Caco-2 (cell line): Measurements from ENCODE around the gene TNFRSF21. TPM values are rescaled to one million over a fixed set of nuclear protein-coding genes. Genes with fewer than 3 reads are reported as not detected.

ENCODE experiments used
- BruUV-seq: library from RNA; stranded (reverse); fragments of 400-500 nt; replicated peaks from 2 replicates; lab custom pipeline; 2021; lab: Mats Ljungman, UMichigan
- CTCF ChIA-PET: fragments of 300-600 bp; sonication (Branson Sonifier 250); formaldehyde crosslinking; loops from one replicate; lab custom pipeline; 2022; ENCODE audit warnings: antibody characterized with exemption; lab: Charles Lee
- POLR2A ChIA-PET: fragments of 300-600 bp; sonication (Branson Sonifier 250); formaldehyde crosslinking; loops from one replicate; lab custom pipeline; 2022; ENCODE audit warnings: antibody characterized with exemption; lab: Charles Lee
- DNase-seq, 2 experiments: peaks; one replicate each; pipeline versions ENCODE4 v3.0.0 to v3.0.0-alpha.2; 2020 to 2022
- H3K27me3 ChIP-seq: replicated peaks from 2 replicates; pipeline ENCODE4 v1.6.0; 2011; ENCODE audit warnings: low read length; ENCODE audit not compliant: control insufficient read depth, insufficient read depth
- H3K36me3 ChIP-seq: 2 replicates; pipeline ENCODE4 v1.5.1; 2011; ENCODE audit warnings: low read length; ENCODE audit not compliant: control insufficient read depth, insufficient read depth
- H3K4me1 ChIP-seq: fragments of 250-450 bp; sonication (Bioruptor Pico); 2 replicates; pipeline ENCODE4 v1.5.1; 2020; ENCODE audit warnings: mild to moderate bottlenecking
- H3K4me3 ChIP-seq: 2 replicates; pipeline ENCODE4 v1.5.1; 2011; ENCODE audit warnings: low read depth, mild to moderate bottlenecking, control low read depth, low read length
- H3K9me3 ChIP-seq: fragments of 250-450 bp; sonication (Bioruptor Pico); 2 replicates; pipeline ENCODE4 v1.5.1; 2020; ENCODE audit warnings: mild to moderate bottlenecking, moderate library complexity
- H3K27ac Mint-ChIP-seq: one replicate; pipeline ENCODE4 v1.8.0; 2022; ENCODE audit warnings: mixed read lengths; ENCODE audit not compliant: unreplicated experiment
- H3K27me3 Mint-ChIP-seq: one replicate; pipeline ENCODE4 v1.8.0; 2022; ENCODE audit warnings: mixed read lengths; ENCODE audit not compliant: insufficient read depth, unreplicated experiment
- H3K36me3 Mint-ChIP-seq: one replicate; pipeline ENCODE4 v1.8.0; 2022; ENCODE audit warnings: mild to moderate bottlenecking, mixed read lengths; ENCODE audit not compliant: insufficient read depth, unreplicated experiment
- H3K4me1 Mint-ChIP-seq: one replicate; pipeline ENCODE4 v1.8.0; 2022; ENCODE audit warnings: low read depth, mixed read lengths; ENCODE audit not compliant: unreplicated experiment
- H3K4me3 Mint-ChIP-seq: one replicate; pipeline ENCODE4 v1.8.0; 2022; ENCODE audit warnings: mild to moderate bottlenecking, moderate library complexity, mixed read lengths; ENCODE audit not compliant: unreplicated experiment
- H3K9me3 Mint-ChIP-seq: one replicate; pipeline ENCODE4 v1.8.0; 2022; ENCODE audit warnings: mixed read lengths; ENCODE audit not compliant: unreplicated experiment
- intact Hi-C: fragments of 100-400 bp; cut with micrococcal nuclease; formaldehyde crosslinking; loops from one replicate; pipeline ENCODE4 v1.10.0; 2022; ENCODE audit not compliant: unreplicated experiment
- total RNA-seq: library from RNA; stranded (reverse); gene quantifications from 2 replicates; pipeline ENCODE4 v1.2.3, GENCODE V29; 2022
- TF ChIP-seq, protein P1 (sequence below), 2 experiments: fragments of 200-600 bp in 1 of 2; IDR thresholded peaks; 1 replicate in 1 of 2; 2 replicates in 1 of 2; pipeline versions ENCODE4 v1.5.1 to v1.8.0; 2011 to 2022; ENCODE audit warnings: antibody characterized with exemption in 1 of 2, control low read depth in 1 of 2, inconsistent platforms in 1 of 2, low read depth in 1 of 2, low read length in 1 of 2, mild to moderate bottlenecking in 1 of 2, moderate library complexity in 1 of 2; ENCODE audit not compliant: insufficient read depth in 1 of 2, severe bottlenecking in 1 of 2, unreplicated experiment in 1 of 2

Gene TNFRSF21
- total RNA-seq, 1 experiment from 2014 or later: 60.8 TPM

DNA sequence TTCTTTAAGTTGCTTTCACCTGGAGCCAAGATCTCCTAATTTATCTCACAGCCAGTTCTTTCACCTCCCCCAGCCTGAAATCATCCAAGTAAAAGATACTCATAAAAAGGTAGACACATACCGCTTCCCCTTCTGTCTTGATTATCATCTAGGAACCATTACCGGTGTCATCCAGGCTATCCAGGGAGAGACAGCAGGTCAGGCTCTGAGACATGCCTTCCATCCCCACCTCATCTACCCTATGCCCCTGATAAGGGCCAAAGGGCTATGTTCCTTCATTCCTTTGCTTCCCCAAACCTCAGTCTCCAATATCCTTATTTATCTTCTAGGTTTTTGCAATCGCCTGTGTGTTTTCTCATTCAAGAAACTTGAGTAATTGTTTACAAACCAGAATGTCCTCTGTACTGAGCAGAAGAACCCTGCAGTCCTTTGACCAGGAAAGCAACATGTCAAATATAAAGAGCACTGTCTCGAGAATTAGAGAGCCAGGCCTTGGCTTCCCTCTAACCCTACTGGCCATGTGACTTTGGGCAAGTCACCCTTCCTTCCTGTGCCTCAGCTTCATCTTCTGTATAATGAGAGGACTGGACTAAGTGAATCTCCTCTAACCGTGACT is 41.0 kb downstream of the TNFRSF21 start:
- Mint-ChIP-seq H3K27ac (peak overlapping the region; percentile 56), H3K9me3 (no peaks in the 10 kb centered on the region), H3K4me3 (no peak overlapping the region), H3K36me3 (peaks cover 59% of the 10 kb centered on the region), H3K27me3 (no peaks in the 10 kb centered on the region), H3K4me1 (peaks cover 38% of the 10 kb centered on the region)
- ChIA-PET POLR2A (no interaction called here), CTCF (no interaction called here)
- Histone ChIP-seq H3K9me3 (no peaks in the 10 kb centered on the region), H3K36me3 (no peaks in the 10 kb centered on the region), H3K27me3 (no peaks in the 10 kb centered on the region), H3K4me1 (peaks cover 23% of the 10 kb centered on the region), H3K4me3 (no peak overlapping the region)
- no TSS peak for BruUV-seq
- no peak for DNase-seq
- TF ChIP-seq, protein P1, sequence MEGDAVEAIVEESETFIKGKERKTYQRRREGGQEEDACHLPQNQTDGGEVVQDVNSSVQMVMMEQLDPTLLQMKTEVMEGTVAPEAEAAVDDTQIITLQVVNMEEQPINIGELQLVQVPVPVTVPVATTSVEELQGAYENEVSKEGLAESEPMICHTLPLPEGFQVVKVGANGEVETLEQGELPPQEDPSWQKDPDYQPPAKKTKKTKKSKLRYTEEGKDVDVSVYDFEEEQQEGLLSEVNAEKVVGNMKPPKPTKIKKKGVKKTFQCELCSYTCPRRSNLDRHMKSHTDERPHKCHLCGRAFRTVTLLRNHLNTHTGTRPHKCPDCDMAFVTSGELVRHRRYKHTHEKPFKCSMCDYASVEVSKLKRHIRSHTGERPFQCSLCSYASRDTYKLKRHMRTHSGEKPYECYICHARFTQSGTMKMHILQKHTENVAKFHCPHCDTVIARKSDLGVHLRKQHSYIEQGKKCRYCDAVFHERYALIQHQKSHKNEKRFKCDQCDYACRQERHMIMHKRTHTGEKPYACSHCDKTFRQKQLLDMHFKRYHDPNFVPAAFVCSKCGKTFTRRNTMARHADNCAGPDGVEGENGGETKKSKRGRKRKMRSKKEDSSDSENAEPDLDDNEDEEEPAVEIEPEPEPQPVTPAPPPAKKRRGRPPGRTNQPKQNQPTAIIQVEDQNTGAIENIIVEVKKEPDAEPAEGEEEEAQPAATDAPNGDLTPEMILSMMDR (IDR thresholded peaks at IDR 0.05; ENCODE audit: insufficient read depth in 1 of 2, low read depth in 1 of 2, low read length in 1 of 2, severe bottlenecking in 1 of 2, unreplicated experiment in 1 of 2): no peak
- intact Hi-C loops: loop anchor here (2.0 kb wide), 1 partner anchor 40 kb away; the partner anchor contains the start of gene TNFRSF21

DNA sequence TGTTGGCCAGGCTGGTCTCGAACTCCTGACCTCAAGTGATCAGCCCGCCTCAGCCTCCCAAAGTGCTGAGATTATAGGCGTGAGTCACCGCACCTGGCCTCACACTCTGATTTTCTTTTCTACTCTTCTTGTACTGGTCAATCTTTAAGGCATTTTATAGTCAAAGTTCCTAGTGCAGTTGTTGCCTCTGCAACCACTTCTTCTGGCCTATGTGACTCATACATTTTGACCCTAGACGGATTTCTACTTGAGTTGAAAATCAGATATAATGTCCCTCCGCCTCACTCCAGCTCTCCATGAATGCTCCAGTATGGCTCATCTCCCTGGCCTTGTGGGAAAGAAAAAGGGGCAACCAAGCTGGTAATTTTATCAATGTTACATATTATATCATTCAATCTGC is 42.4 kb downstream of the TNFRSF21 start:
- H3K36me3 ChIP-seq: no peaks in the 10 kb centered on the region
- H3K27ac Mint-ChIP-seq: no peak overlapping the region
- H3K4me1 Mint-ChIP-seq: peaks cover 46% of the 10 kb centered on the region
- no peak overlapping the region for H3K4me3 Mint-ChIP-seq
- intact Hi-C loops: no loop called here
- H3K27me3 Mint-ChIP-seq: no peaks in the 10 kb centered on the region
- no peaks in the 10 kb centered on the region for H3K27me3 ChIP-seq
- BruUV-seq: no TSS peak
- H3K9me3 ChIP-seq: no peaks in the 10 kb centered on the region
- H3K4me3 ChIP-seq: no peak overlapping the region
- H3K36me3 Mint-ChIP-seq: peaks cover 60% of the 10 kb centered on the region
- H3K4me1 ChIP-seq: peaks cover 23% of the 10 kb centered on the region
- H3K9me3 Mint-ChIP-seq: no peaks in the 10 kb centered on the region
- POLR2A ChIA-PET: no interaction called here
- CTCF ChIA-PET: no interaction called here
- TF ChIP-seq, protein P1 (IDR thresholded peaks at IDR 0.05; ENCODE audit: insufficient read depth in 1 of 2, low read depth in 1 of 2, low read length in 1 of 2, severe bottlenecking in 1 of 2, unreplicated experiment in 1 of 2): no peak
- no peak for DNase-seq

DNA sequence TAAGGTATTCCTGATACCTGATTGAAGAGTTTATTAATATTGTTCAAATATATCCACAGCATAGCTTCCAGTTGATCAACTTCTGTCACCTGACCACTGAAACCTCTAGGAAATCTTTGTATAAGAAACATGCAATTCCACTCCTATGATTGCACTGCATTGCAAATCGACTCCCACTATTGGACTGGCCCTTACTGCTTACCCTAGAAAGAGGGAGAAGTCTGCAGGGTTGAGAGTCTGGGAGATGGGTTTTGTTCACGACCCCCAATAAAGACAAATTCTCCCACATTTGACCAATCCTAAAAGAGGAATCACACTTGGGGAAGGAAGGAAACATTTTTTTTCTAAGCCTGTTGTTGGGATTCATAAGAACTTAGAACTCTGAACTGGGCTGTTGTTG is 43.7 kb downstream of the TNFRSF21 start:
- BruUV-seq: no TSS peak
- no peak for DNase-seq
- H3K36me3 ChIP-seq: no peaks in the 10 kb centered on the region
- ChIA-PET CTCF (no interaction called here), POLR2A (no interaction called here)
- H3K9me3 ChIP-seq: no peaks in the 10 kb centered on the region
- Mint-ChIP-seq H3K4me1 (peaks cover 37% of the 10 kb centered on the region), H3K27me3 (no peaks in the 10 kb centered on the region), H3K27ac (no peak overlapping the region), H3K9me3 (no peaks in the 10 kb centered on the region), H3K4me3 (no peak overlapping the region), H3K36me3 (peaks cover 62% of the 10 kb centered on the region)
- H3K4me3 ChIP-seq: no peak overlapping the region
- peaks cover 23% of the 10 kb centered on the region for H3K4me1 ChIP-seq
- TF ChIP-seq, protein P1 (IDR thresholded peaks at IDR 0.05; ENCODE audit: insufficient read depth in 1 of 2, low read depth in 1 of 2, low read length in 1 of 2, severe bottlenecking in 1 of 2, unreplicated experiment in 1 of 2): no peak
- H3K27me3 ChIP-seq: no peaks in the 10 kb centered on the region
- intact Hi-C loops: no loop called here
